ENCODE results near the gene RPL22.

- TF ChIP-seq CTCF (IDR thresholded peaks at IDR 0.05 in 2 of 3, conservative IDR thresholded peaks at IDR 0.05 in 1 of 3; ENCODE audit: borderline replicate concordance in 1 of 3, insufficient read depth in 1 of 3, low read depth in 2 of 3, low read length in 2 of 3) (no peak), POLR2A (IDR thresholded peaks at IDR 0.05; ENCODE audit: borderline replicate concordance, extremely low read depth, insufficient read depth, insufficient read length) (peak; percentile 30), ATF3 (IDR thresholded peaks at IDR 0.05) (no peak), SRF (IDR thresholded peaks at IDR 0.05; ENCODE audit: low read depth) (no peak)
Measured at GRCh38 chr1:6148497-6149241, 50.7 kb downstream of the RPL22 start.
